DOHH2 (cell line): ENCODE results near the gene C5orf15.

ENCODE experiments used
- CTCF ChIP-seq: fragments of 200-600 bp; sonication (generic); IDR thresholded peaks from one replicate; pipeline ENCODE4 v1.5.1; 2014; ENCODE audit warnings: antibody characterized with exemption, mild to moderate bottlenecking, low read depth, low read length; ENCODE audit not compliant: poor library complexity, severe bottlenecking
- EZH2phosphoT487 ChIP-seq: fragments of 200-600 bp; sonication (generic); IDR thresholded peaks from 2 replicates; pipeline ENCODE4 v1.6.1; 2017; ENCODE audit warnings: borderline replicate concordance, mild to moderate bottlenecking, antibody characterized with exemption, low read length, moderate library complexity, mixed read lengths

GRCh38 chr5:134003064-134003816 is 34.8 kb upstream of the C5orf15 start:
- TF ChIP-seq CTCF (no peak), EZH2phosphoT487 (no peak)
